IMR-90 (cell line): ENCODE measurements around the gene TSPO. TPM values are rescaled to one million over a fixed set of nuclear protein-coding genes. Genes with fewer than 3 reads are reported as not detected.

Experiments
- ATAC-seq: fragments of 200-7000 bp; cut with Tn5 transposase; 2 replicates; pipeline ENCODE4 v1.9.1; 2020; ENCODE audit warnings: low read depth, mild to moderate bottlenecking, moderate library complexity
- BruUV-seq: library from RNA; stranded (reverse); fragments of 400-500 nt; replicated peaks from 2 replicates; lab custom pipeline; 2021; lab: Mats Ljungman, UMichigan
- CTCF ChIA-PET: fragments of 300-600 bp; formaldehyde crosslinking; extraction: SDS; loops from one replicate; lab custom pipeline; 2021; ENCODE audit warnings: antibody characterized with exemption; lab: Yijun Ruan, JAX
- POLR2A ChIA-PET: fragments of 300-600 bp; sonication (Branson Sonifier 250); formaldehyde crosslinking; loops from one replicate; lab custom pipeline; 2022; ENCODE audit warnings: antibody characterized with exemption; ENCODE audit not compliant: unreplicated experiment; lab: Charles Lee
- DNase-seq: peaks from one replicate; pipeline ENCODE4 v3.0.0; 2013
- H2AFZ ChIP-seq: replicated peaks from 2 replicates; pipeline ENCODE3; 2013; ENCODE audit warnings: low read length, mild to moderate bottlenecking; ENCODE audit not compliant: poor library complexity
- H2AK5ac ChIP-seq: 2 replicates; pipeline ENCODE4 v1.6.1; 2013; ENCODE audit warnings: low read depth, low read length, inconsistent platforms
- H2AK9ac ChIP-seq: replicated peaks from 2 replicates; pipeline ENCODE3; 2013; ENCODE audit warnings: mild to moderate bottlenecking, low read depth, low read length, moderate library complexity; ENCODE audit not compliant: poor library complexity
- H2BK120ac ChIP-seq: 2 replicates; pipeline ENCODE4 v1.6.1; 2013; ENCODE audit warnings: low read depth, low read length, inconsistent platforms
- H2BK15ac ChIP-seq: 3 replicates; pipeline ENCODE4 v1.6.1; 2013; ENCODE audit warnings: low read depth, low read length, inconsistent platforms
- H2BK20ac ChIP-seq: 2 replicates; pipeline ENCODE4 v1.6.1; 2013; ENCODE audit warnings: low read depth, mild to moderate bottlenecking, inconsistent platforms, low read length, moderate library complexity
- H2BK5ac ChIP-seq: 2 replicates; pipeline ENCODE4 v1.6.1; 2013; ENCODE audit warnings: mild to moderate bottlenecking, low read depth, low read length, inconsistent platforms; ENCODE audit not compliant: poor library complexity, severe bottlenecking
- H3K14ac ChIP-seq: replicated peaks from 2 replicates; pipeline ENCODE4 v1.6.1; 2013; ENCODE audit warnings: low read depth, low read length, inconsistent platforms
- H3K18ac ChIP-seq: 2 replicates; pipeline ENCODE4 v1.6.1; 2013; ENCODE audit warnings: low read depth, low read length, control low read depth
- H3K23ac ChIP-seq: 2 replicates; pipeline ENCODE4 v1.6.1; 2013; ENCODE audit warnings: low read depth, low read length, inconsistent platforms
- H3K27ac ChIP-seq: 2 replicates; pipeline ENCODE4 v1.5.1; 2013; ENCODE audit warnings: mild to moderate bottlenecking, control low read depth, low read length; ENCODE audit not compliant: insufficient read depth
- H3K27me3 ChIP-seq: 2 replicates; pipeline ENCODE4 v1.6.1; 2013; ENCODE audit warnings: low read length; ENCODE audit not compliant: control insufficient read depth, insufficient read depth
- H3K36me3 ChIP-seq: 2 replicates; pipeline ENCODE4 v1.6.1; 2013; ENCODE audit warnings: low read length, mixed read lengths; ENCODE audit not compliant: control insufficient read depth, insufficient read depth
- H3K4ac ChIP-seq: 2 replicates; pipeline ENCODE4 v1.6.1; 2013; ENCODE audit warnings: low read depth, low read length, inconsistent platforms
- H3K4me1 ChIP-seq: 2 replicates; pipeline ENCODE4 v1.6.1; 2013; ENCODE audit warnings: low read length, mixed read lengths; ENCODE audit not compliant: control insufficient read depth, insufficient read depth
- H3K4me2 ChIP-seq: 2 replicates; pipeline ENCODE4 v1.6.1; 2013; ENCODE audit warnings: low read depth, mild to moderate bottlenecking, control low read depth, low read length, moderate library complexity
- H3K4me3 ChIP-seq: 2 replicates; pipeline ENCODE4 v1.5.1; 2013; ENCODE audit warnings: low read depth, mild to moderate bottlenecking, control low read depth, low read length, moderate library complexity; ENCODE audit not compliant: insufficient read depth
- H3K56ac ChIP-seq: 2 replicates; pipeline ENCODE4 v1.6.1; 2013; ENCODE audit warnings: low read length, inconsistent platforms; ENCODE audit not compliant: insufficient read depth; ENCODE audit errors: extremely low read depth
- H3K79me1 ChIP-seq, 2 experiments: 2 replicates each; pipeline ENCODE4 v1.6.1; 2013; ENCODE audit warnings: low read length in 2 of 2, inconsistent platforms in 1 of 2, low read depth in 1 of 2
- H3K9ac ChIP-seq: 2 replicates; pipeline ENCODE4 v1.6.1; 2013; ENCODE audit warnings: low read depth, low read length, control low read depth
- H3K9me1 ChIP-seq: 2 replicates; pipeline ENCODE4 v1.6.1; 2013; ENCODE audit warnings: low read length, inconsistent platforms; ENCODE audit not compliant: insufficient read depth
- H3K9me3 ChIP-seq: 2 replicates; pipeline ENCODE4 v1.6.1; 2013; ENCODE audit warnings: low read length; ENCODE audit not compliant: control insufficient read depth, insufficient read depth
- H4K20me1 ChIP-seq: 2 replicates; pipeline ENCODE4 v1.6.1; 2013; ENCODE audit warnings: low read length, inconsistent platforms; ENCODE audit not compliant: insufficient read depth
- H4K5ac ChIP-seq: 2 replicates; pipeline ENCODE4 v1.6.1; 2013; ENCODE audit warnings: mild to moderate bottlenecking, low read depth, low read length, control low read depth
- H4K8ac ChIP-seq, 2 experiments: 2 replicates each; pipeline ENCODE4 v1.6.1; 2013; ENCODE audit warnings: low read depth in 2 of 2, low read length in 2 of 2, control low read depth in 1 of 2, inconsistent platforms in 1 of 2
- H4K91ac ChIP-seq: 2 replicates; pipeline ENCODE4 v1.6.1; 2013; ENCODE audit warnings: low read depth, low read length, inconsistent platforms; ENCODE audit not compliant: insufficient read depth
- CHD1 ChIP-seq: IDR thresholded peaks from 2 replicates; pipeline ENCODE4 v1.6.1; 2012; ENCODE audit warnings: low read depth, low read length, improper control_type of control experiment
- MAFK ChIP-seq: IDR thresholded peaks from 2 replicates; pipeline ENCODE4 v1.6.1; 2012; ENCODE audit warnings: low read depth, low read length, improper control_type of control experiment
- WGBS, 2 experiments: methylation state at CpG; one replicate each; pipeline versions ENCODE4 v1.1.5 to v1.1.7; 2013; ENCODE audit warnings: missing lambda C conversion rate in 2 of 2; ENCODE audit not compliant: insufficient read length in 1 of 2; ENCODE audit errors: extremely low coverage in 2 of 2; 5-methylcytosine and 5-hydroxymethylcytosine counted together
- dilution Hi-C: fragments of 300-500 bp; cut with HindIII; formaldehyde crosslinking; loops from one replicate; pipeline ENCODE4 v1.14.3; 2018; ENCODE audit warnings: low sequenced_read_pairs; ENCODE audit not compliant: unreplicated experiment
- in situ Hi-C: fragments of 300-500 bp; cut with MboI; formaldehyde crosslinking; loops from 3 replicates; pipeline ENCODE4 v1.14.3; 2019; ENCODE audit warnings: low sequenced_read_pairs, inconsistent platforms, mixed read lengths
- intact Hi-C: fragments of 100-400 bp; cut with micrococcal nuclease; formaldehyde crosslinking; loops from 2 replicates; pipeline ENCODE4 v1.10.0; 2022
- polyA plus RNA-seq, 3 experiments: library from polyadenylated mRNA; depleted of rRNA; stranded (reverse); fragments of >200 nt; gene quantifications; 2 replicates each; pipeline ENCODE4 v1.2.3, GENCODE V29; 2012; ENCODE audit warnings: low replicate concordance in 1 of 3
- total RNA-seq: library from RNA; depleted of rRNA; stranded (reverse); fragments of >200 nt; gene quantifications from 2 replicates; pipeline ENCODE4 v1.2.3, GENCODE V29; 2012

Gene TSPO
- total and polyA plus RNA-seq, 2 of the 4 experiments (the other 2 are of a cell fraction), result 115 to 297 TPM

GRCh38 chr22:43177479-43177878, 26.1 kb downstream of the TSPO start:
- no peak for ATAC-seq

More at GRCh38 chr22:43177479-43177878, 26.1 kb downstream of the TSPO start:
- 100% methylated on average over 1 of the region's 7 CpGs; no CpG with 5 or more reads in 1 of the 2 experiments for WGBS, 2 experiments
- H3K9me3 ChIP-seq, result no peaks in the 10 kb centered on the region
- no peak for TF ChIP-seq CHD1
- no peak for TF ChIP-seq MAFK
- DNase-seq, result no peak
- no peak overlapping the region for H3K4me2 ChIP-seq
- H4K5ac ChIP-seq, result no peak overlapping the region
- H2BK120ac ChIP-seq, result no peak overlapping the region
- intact Hi-C loops, result no loop called here
- H4K91ac ChIP-seq, result no peak overlapping the region
- no peak overlapping the region for H3K4ac ChIP-seq
- no peak overlapping the region for H4K8ac ChIP-seq
- no TSS peak for BruUV-seq
- POLR2A ChIA-PET, result no interaction called here
- H3K27me3 ChIP-seq, result no peaks in the 10 kb centered on the region
- H2BK20ac ChIP-seq, result no peak overlapping the region
- H3K36me3 ChIP-seq, result peaks cover 44% of the 10 kb centered on the region
- no peak overlapping the region for H2AFZ ChIP-seq
- in situ Hi-C loops, result no loop called here
- no peak overlapping the region for H2BK5ac ChIP-seq
- H3K14ac ChIP-seq, result no peak overlapping the region
- CTCF ChIA-PET, result interaction anchor here (0.5 kb wide), 1 partner anchor 397 kb away, joined by 4 read pairs; no protein-coding TSS in a partner anchor
- H3K9ac ChIP-seq, result no peak overlapping the region
- H3K18ac ChIP-seq, result no peak overlapping the region
- H2BK15ac ChIP-seq, result no peak overlapping the region
- H3K9me1 ChIP-seq, result no peaks in the 10 kb centered on the region
- no peak overlapping the region for H3K23ac ChIP-seq
- H3K79me1 ChIP-seq, result peaks cover 0 to 10% of the 10 kb centered on the region in 2 experiments; a peak in 2 of 4 replicates
- no peaks in the 10 kb centered on the region for H3K4me1 ChIP-seq
- H3K27ac ChIP-seq, result no peak overlapping the region
- H3K4me3 ChIP-seq, result no peak overlapping the region
- H3K56ac ChIP-seq, result no peak overlapping the region
- H2AK5ac ChIP-seq, result no peak overlapping the region
- dilution Hi-C loops, result no loop called here
- no peak overlapping the region for H2AK9ac ChIP-seq
- no peaks in the 10 kb centered on the region; the same call in 1 of the 2 replicates for H4K20me1 ChIP-seq
